COLO668 (cell line): ENCODE data around the gene FST.

ENCODE experiments used
- DNase-seq: peaks from one replicate; lab custom pipeline; 2025; ENCODE audit not compliant: unreplicated experiment; lab: John Stamatoyannopoulos, UW

The FST gene

DNA sequence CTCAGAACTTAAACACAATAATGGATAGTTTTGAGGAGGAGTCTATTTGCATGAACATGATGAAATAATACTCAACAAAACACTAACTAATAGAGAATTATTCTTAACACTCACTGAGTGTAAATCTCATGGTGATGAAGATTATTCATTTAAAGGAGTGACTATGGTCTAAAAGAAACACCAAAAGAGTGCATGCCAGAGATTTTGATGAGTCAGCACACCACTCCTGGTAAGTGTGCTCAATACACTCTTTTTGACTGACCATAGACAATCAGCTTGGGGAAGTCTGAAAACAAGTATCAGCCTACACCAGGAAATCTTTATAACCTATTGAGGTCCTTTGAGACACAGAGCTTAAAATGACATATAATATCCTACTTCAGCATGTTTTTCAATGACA lies 6.8 kb upstream of the FST start:
- no peak for DNase-seq

DNA sequence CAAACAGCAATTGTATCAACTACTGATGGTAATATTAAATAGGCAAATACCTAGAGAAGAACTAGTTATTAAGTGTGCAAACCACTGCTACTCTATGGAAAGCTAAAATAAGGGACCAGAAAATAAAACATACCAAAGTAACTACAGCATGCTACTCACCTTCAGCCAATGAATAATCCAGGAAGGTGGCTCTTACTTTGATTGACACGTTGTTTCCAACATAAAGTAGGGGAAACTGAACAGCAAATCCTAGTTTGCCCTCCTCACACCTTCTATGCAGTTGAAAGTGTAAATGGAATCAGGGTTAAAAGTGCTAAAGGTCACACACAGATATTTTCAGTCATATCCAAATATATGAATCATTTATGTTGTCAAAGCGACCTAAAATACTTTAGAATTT lies 5.1 kb upstream of the FST start:
- no peak for DNase-seq

DNA sequence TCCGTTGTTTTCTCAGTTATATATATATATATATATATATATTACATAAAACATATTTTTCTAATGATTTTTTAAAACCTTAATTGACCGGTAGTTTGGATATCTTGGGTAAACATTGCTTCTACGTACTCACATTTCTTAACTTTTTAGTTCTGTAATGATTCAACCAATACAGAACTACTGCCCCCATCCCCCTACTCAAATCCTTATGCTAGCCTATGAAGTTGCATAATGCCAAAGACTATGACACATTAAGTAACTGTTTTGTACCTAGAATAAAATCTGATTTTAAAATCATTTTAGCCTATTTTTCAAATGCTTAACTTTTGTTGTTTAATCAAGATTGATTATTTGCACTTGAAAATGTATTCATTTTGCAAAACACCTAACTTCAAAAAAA lies 4.4 kb upstream of the FST start:
- DNase-seq = no peak

DNA sequence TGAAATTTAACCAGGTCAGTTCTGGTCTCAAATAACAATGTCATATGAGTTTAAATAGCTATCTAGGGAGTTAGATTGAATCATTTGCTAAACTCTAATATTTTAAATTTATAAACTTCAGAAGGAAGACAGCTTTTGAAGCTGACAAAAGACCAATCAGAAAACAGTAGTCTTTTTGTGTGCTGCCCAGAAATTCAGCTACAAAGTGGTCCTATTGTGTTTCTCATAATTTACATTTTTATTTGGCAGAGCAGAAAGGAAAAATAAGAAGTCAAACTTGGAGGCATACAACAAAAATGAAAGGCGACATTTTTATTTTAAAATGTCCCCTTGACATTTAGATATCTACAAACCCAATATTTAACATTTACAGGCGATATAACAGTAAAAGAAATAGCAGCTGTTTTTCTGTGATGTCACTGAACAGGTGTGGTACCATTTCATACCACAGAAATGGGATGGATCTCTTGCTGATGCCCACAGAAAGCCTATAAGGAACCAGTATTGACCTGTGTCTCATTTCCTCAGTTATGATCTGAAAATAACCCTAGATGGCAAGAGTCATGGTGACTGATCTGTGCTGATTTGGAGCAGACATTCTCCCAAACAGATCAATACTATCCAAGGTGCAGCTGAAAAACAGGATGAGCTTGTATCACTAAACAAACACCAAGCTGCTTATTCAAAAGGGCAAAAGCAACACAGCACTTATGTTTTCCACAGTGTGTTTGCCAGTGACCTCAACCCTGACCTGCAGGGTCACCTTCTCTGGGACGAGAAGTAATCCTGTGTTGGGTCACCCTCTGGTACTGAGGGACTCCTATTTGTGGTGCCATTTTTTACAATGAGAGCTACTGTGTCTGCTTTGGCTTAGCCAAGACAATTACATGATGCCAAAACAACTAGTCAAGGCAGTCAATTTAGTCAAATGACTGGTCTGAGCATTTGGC lies 3.6 kb upstream of the FST start:
- peak; percentile 32 for DNase-seq

DNA sequence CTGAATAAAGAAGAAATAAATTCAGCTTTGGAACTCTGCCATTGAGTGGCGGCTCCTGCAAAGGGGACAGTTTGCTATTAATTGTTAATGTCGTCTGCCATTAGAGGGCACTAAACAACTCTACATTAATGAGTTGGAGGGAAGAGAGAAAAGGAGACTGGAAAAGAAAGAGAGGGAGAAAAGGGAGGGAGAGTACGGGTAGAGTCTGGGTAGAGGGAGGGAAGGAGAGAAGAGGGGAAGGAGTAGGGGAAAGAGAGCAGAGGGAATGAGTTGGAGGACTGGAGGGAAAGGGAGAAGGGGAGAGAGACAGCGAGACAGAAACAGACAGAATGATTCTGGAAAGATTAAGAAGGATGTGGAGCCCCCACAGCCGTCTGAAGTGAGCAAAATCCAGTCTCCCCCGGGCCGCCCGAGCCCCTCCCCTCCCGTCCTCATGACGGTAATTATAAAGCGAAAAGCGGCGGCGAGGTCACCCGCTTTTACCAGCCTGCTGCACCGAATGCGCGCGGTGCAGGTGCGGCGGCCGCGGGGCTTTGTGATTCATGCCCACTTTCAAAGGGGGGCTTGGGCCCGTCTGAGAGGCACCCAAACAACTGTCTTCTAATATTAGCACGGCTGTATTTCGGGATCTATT lies 1.9 kb upstream of the FST start:
- peak; percentile 64 for DNase-seq

DNA sequence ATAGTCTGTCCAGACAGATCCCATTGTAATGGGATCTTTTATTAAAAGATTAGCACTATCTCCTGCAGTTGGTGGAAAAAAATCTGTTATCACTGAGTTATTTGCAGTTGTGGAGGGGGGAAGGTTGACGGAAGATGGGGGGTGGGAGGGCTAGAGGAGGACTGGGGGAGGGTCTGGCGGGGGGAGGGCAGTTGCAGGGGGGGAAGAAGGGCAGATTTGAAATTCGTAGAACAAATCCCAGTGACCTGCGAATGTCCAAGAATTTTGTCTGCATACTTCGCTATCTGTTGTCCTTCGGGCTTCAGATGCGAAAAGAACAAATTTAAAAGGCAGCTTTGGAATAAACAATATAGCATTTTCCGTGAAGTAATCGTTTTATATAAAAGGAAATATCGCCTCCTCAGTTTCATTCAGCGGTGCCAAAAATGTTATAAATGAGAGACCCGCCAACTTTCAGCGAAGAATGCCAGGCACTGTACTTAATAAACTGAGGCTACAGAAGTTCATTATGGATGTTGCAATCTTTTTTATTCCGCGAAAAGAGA lies 1.3 kb upstream of the FST start:
- DNase-seq = no peak

DNA sequence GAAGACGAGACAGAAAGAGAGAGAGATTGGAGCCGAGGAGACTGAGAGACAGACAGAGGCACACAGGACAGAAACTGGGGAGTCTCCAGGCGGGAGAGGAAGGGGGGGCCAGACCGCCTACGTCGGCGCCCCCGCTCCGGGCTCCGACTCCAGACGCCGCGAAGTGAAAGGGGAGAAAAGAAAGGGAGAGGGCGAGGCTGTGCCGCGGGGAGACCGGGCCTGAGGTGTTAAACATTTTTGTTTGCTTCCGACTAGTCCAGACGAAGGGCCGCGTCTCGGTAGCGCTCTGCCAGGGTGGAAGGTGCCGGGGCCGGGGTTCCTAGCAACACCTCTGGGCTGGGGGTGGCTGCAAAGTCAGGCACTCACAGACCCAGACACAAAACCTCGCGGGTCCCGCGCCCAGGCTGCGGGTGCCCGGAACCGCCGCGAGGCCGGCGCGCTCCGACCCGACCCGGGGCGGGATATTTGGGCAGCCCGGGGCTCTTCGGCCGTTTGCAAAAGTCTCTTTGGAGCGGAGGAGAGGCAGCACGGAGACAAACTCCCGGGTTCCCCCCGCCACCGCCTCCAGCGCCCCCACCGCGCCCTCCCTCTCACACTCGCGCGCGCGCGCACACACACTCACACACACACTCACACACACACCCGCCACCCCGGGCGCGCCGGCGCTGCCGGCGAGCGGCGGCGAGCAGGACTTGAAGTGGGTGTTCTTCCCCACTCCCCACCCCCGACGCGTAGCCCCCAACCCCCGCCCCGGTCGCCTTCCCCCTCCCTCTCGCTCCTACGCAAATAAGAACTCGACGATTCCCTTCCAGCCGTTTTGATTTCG lies 626 bp upstream of the FST start:
- peak; percentile 64 for DNase-seq

DNA sequence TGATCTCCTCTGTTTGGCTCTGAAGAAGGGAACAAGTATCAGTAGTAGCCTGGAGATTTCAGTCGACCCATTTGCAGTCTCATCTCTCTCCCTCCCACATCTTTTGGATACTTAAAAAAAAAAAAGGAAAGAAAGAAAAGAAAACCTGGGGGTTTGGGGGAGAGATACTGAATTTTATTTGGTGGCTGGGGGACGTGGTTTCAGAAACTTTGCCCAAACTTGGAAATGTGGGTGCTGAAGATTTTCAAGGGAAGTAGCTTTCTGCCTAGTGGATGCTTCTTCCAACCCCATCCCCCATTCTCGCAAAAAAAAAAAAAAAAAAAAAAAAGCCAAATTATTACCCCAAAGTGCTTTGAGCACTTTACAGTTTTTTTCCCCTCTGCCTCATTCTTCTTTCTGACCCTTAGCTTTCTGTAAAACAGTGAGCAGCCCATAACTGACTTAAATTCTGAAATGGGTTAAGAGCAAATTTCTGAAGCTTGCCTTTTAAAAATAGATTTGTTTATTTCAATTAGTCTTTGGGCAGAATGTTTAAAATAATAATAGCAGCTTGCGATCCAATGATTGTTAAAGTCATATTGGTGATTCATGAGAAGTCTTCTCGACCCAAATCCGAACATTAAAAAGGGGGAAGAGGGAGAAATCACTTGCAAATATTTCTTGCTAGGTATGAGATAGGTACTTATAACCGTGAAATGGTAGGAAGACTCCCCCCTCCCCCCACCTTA lies 894 bp downstream of the FST start:
- no peak for DNase-seq

DNA sequence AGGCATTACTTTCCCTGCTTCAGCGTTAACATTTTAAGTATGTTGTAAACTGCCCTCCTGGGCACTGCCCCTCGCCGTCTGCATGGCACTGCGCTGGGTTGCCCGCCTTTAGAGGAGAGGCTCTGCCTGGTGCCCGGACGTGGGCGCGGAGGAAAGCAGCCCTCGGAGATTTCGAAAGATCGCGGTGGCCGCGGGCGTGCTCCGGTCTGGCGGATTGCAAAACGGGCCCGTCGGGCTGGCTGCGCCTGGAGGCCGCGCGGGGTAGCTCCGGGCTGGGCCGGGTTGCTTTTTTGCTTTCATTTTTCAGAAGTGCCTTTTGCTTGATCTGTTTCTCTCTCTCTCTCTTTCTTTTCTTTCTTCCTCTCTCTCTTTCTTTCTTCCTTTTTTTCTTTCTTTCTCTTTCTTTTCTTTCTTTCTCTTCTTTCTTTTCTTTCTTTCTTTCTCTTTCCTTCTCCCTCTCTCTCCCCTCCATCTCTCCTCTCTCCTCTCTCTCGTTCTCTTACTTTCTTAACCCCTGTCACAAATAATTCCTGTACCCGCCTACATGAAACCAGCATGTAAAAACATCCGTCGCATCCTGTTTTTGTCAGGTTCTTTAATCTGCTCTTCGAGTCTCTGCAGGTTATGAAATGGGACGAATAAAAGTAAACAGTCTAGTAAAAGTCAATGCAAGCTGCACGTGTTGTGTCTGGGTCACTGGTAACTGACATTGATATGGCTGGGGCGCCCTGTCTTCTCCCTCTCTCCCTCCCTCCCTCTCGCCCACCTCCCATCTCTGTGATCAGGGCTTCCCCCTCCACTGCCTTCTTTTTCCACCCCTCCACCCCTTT lies 1.7 kb downstream of the FST start:
- peak; percentile 71 for DNase-seq

DNA sequence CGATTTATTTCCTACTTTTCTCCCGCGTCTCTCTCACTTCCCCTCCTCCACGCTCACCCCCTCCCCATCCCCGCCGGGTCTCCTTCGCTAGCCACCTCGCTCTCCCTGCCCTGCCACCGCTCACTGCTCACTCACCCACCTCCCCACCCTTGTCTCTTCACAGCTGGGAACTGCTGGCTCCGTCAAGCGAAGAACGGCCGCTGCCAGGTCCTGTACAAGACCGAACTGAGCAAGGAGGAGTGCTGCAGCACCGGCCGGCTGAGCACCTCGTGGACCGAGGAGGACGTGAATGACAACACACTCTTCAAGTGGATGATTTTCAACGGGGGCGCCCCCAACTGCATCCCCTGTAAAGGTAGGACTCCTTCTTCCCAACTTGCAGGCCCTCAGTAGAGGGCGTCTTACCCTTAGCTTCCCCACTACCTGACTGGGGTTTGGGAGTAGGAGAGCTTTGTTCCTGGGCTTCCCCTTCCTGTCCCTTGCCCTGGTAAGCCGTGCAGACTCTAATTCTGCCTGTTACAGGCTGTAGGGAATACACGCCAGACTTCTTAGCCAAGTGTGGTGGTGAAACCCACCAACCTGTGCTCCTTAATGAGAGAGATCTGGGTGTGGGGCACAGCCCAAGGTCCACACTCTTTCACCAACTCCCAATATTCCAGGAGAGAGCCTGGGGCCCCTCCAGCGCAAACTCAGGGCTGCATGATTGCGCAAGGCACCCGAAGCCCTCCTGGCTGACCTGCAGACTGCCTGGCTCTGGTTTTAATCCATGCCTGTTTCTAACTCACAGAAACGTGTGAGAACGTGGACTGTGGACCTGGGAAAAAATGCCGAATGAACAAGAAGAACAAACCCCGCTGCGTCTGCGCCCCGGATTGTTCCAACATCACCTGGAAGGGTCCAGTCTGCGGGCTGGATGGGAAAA lies 2.5 kb downstream of the FST start:
- DNase-seq = no peak

DNA sequence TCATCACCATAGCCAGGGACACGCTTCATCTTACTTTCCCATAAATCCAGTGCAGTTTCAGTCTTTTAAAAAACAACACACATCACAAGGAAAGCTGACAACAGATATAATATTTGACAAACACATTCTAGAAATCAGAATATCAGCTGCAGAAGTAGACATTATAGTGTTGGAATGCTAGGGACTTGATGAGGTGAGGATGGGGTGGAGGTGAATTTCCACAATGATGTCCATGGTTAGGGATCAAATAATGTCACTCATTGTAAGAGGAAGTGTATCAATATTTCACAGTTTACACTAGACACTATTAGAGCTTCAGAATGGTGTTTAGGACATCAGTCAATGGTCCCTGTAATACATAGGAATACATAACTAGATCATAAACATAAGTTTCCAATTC lies 7.0 kb downstream of the FST start:
- no peak for DNase-seq

DNA sequence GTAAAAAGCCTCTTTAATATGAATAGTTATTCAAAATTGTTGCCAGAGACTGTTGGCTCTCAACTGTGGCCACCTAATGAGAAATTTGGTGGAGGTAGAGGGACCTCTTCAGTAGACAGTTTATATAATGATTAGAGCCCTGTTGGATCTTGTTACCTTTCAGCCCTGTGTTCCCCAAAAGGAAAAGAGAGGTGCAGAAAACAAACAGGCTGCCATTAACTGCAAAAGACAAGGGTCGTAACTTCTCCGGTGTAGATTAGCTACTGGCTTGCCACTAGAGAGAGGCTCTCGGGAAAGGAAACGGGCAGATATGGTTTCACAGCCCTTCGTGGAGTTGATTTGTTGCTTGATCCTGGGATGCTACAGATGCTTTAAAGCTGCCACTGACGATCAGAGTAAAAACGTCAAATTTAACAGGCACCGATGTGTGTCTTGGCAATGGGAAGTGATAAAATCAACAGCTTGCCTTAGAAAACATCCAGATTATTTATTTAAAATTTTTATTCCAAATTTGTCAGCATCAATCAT lies 7.8 kb downstream of the FST start:
- no peak for DNase-seq

DNA sequence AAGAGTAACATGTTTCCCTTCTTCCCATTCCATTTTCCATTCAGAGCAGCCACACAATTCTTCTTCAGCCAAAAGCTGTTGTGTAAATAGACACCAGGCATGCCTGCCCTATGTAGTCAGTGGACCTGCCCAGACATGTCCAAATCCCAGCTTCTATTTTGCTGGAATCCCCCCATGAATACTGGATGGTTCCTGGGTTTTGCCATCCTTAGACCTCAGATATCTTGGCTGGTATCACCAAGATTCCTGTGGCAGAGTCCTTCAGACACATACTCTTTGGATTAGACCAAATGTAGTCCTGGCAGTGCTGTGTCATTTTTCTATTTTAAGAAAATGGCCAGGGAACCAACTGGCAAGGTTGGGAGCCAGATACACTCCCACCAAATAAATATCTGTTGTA lies 10.3 kb downstream of the FST start:
- peak; percentile 14 for DNase-seq

DNA sequence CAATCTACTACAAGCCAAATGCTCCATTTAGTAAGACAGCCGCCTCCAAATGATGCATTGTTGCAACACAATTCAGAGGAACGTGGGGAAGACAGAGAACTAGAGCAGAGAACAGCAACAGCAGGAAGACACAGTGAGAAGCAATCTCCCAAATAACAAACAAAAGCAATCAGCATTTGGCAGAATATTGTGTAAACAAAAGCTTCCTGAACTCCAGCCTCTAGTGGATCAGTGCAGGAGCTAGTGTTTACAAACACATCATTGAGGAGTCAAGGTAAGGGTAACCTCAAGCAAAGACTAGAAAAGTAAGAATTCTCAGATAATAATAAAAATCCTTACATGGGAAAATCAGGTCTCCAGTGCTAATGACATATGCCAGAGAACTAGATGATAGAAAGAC lies 20.6 kb downstream of the FST start:
- DNase-seq = no peak

DNA sequence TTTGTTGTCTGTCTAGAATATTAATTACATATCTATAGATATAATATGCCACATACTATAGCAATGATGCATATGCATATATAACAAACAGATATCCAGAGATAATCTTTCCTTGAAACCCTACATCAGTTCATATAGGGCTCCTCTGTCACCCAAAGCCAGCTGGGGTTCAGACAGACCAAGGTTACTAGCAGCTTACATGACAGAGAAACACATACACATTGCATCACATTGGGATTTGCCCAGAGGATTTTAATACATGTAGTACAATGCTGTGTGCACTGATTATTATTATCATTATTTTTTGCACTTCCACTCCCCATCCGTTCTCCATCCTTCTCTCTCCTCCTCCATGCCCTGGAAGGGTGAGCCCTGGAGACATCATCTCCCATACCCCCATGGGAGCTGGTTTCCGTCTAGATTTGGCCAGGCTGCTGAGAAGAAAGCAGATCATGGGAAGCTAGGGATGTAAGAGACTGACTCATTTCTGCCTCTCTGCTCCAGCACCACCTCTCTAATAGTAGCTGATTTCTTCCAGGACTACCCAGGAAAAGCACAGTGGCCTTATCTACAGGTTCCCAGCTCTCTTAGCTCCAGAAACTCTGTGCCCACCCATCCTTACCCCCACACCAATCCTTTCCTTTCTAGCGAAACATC lies 23.3 kb downstream of the FST start:
- DNase-seq = no peak

DNA sequence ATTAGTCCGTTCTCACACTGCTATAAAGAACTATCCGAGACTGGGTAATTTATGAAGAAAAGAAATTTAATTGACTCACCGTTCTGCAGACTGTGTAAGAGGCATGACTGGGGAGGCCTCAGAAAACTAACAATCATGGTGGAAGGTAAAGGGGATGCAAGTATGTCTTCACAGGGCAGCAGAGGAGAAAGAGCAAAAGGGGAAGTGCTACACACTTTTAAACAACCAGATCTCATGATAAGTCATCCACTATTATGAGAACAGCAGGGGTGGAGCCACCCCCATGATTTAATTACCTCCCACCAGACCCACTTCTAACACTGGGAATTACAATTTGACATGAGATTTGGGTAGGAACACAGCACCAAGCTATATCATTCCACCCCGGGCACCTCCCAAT lies 26.6 kb downstream of the FST start:
- no peak for DNase-seq

DNA sequence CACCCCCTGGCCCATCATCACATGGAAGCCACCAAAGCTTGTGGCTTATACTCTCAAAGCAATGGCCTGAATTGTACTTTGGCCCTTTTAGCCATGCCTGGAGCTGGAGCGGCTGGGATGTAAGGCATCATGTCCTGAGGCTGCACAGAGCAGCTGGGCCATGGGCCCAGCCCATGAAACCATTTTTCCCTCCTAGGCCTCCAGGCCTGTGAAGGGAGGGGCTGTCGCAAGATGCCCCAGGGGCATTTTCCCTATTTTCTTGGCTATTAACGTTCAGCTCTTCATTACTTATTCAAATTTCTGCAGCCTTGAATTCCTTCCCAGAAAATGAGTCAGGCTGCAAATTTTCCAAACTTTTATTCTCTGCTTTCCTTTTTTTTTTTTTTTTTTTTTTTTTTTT lies 27.7 kb downstream of the FST start:
- no peak for DNase-seq

DNA sequence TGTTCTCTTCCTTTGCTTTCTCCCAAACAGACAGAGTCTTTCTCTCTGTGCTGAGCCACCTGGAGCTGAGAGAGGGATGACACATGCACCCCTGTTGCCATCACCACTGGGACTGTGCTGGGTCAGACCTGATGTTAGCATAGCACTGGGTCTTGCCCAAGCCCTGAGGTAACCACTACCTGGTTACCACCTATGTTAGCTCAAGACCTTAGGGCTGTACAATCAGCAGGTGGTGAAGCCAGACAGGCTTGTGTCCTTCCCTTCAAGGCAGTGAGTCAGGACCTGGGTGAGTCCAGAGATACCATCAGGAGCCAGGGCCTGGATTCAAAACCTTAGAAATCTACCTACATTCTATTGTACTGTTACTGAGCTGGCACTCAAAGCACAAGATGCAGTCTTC lies 32.1 kb downstream of the FST start:
- DNase-seq = no peak
